ENCODE results near the gene UBA6. TPM values are rescaled to one million over a fixed set of nuclear protein-coding genes. Genes with fewer than 3 reads are reported as not detected.

Gene UBA6
- total RNA-seq, 4 donors from 2014 or later, result 49.4 to 81.9 (median 56.3) TPM

- no peak for TF ChIP-seq POLR2AphosphoS5 (IDR thresholded peaks at IDR 0.05)
- TF ChIP-seq POLR2A (IDR thresholded peaks at IDR 0.05), result no peak
- no peak for TF ChIP-seq CTCF (IDR thresholded peaks at IDR 0.05)
- TF ChIP-seq EP300 (IDR thresholded peaks at IDR 0.05), result no peak
- H3K4me1 ChIP-seq, result peaks cover 3% of the 10 kb centered on the region
- DNase-seq (ENCODE audit: low spot score in 2 of 2), result no peak
- no peaks in the 10 kb centered on the region for H3K9me3 ChIP-seq
- H3K27me3 ChIP-seq, result no peaks in the 10 kb centered on the region
- peaks cover 9% of the 10 kb centered on the region for H3K36me3 ChIP-seq
- 69% methylated on average over 2 of the region's 3 CpGs for WGBS
- no peak overlapping the region for H3K27ac ChIP-seq
- H3K4me3 ChIP-seq, result no peak overlapping the region
Measured at GRCh38 chr4:67719953-67720617, 19.1 kb upstream of the UBA6 start.

DNA sequence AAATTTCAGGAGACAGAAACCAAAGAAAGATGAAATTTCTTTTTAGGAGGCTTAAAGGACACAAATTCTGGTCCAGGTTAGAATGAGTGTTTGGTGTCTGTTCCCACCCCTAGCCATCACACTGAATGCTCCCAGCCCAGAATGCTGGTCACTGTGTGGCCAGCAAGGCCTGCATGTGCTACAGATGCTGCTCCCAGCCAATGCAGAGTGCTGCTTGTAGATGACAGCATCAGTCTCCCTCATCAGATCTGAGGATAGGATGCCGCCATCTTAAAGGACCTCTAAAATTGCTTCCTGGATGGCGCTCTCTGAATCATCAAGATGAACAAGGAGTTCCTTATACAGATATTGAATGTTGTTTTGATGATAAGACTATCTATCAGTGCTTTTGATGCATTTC, 17.9 kb upstream of the UBA6 start:
- TF ChIP-seq POLR2AphosphoS5 (IDR thresholded peaks at IDR 0.05), result no peak
- no peak for TF ChIP-seq POLR2A (IDR thresholded peaks at IDR 0.05)
- TF ChIP-seq CTCF (IDR thresholded peaks at IDR 0.05), result no peak
- no peak for TF ChIP-seq EP300 (IDR thresholded peaks at IDR 0.05)
- DNase-seq (ENCODE audit: low spot score in 2 of 2), result no peak
- H3K9me3 ChIP-seq, result no peaks in the 10 kb centered on the region
- H3K36me3 ChIP-seq, result peaks cover 9% of the 10 kb centered on the region
- H3K4me1 ChIP-seq, result peaks cover 1% of the 10 kb centered on the region
- 94% methylated on average over 2 of the region's 2 CpGs for WGBS
- no peak overlapping the region for H3K4me3 ChIP-seq
- no peaks in the 10 kb centered on the region for H3K27me3 ChIP-seq
- no peak overlapping the region for H3K27ac ChIP-seq

GRCh38 chr4:67717586-67717985, 16.6 kb upstream of the UBA6 start:
- no peak for DNase-seq (ENCODE audit: low spot score in 2 of 2)
- no peaks in the 10 kb centered on the region for H3K27me3 ChIP-seq
- TF ChIP-seq POLR2AphosphoS5 (IDR thresholded peaks at IDR 0.05) (no peak), EP300 (IDR thresholded peaks at IDR 0.05) (no peak), POLR2A (IDR thresholded peaks at IDR 0.05) (no peak), CTCF (IDR thresholded peaks at IDR 0.05) (no peak)
- peaks cover 9% of the 10 kb centered on the region for H3K36me3 ChIP-seq
- no peak overlapping the region for H3K27ac ChIP-seq
- H3K4me1 ChIP-seq, result peaks cover 12% of the 10 kb centered on the region
- H3K4me3 ChIP-seq, result no peak overlapping the region
- 96% methylated on average over 2 of the region's 2 CpGs for WGBS
- no peaks in the 10 kb centered on the region for H3K9me3 ChIP-seq

DNA sequence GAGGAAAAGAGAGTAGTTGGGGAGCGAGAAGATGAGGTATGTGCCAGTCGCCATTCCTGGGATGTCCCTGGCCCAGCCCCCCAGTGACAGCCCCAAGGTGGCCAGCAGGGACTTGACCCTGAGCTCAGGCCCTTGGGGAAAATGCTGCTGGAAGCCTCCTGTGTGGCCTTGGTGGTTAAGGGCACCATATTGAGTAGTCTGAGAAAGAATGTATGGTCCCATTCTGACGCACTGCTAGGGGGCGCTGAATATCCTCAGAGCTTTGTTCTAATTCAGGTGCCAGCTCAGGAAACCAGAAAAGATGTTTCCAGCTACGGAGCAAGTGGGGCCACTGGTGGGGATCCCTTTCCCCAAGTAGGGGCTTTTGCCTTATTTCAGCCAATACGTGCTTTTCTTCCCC, 14.0 kb upstream of the UBA6 start:
- TF ChIP-seq POLR2AphosphoS5 (IDR thresholded peaks at IDR 0.05), result no peak
- TF ChIP-seq CTCF (IDR thresholded peaks at IDR 0.05), result no peak
- TF ChIP-seq EP300 (IDR thresholded peaks at IDR 0.05), result no peak
- no peak for TF ChIP-seq POLR2A (IDR thresholded peaks at IDR 0.05)
- H3K27ac ChIP-seq, result no peak overlapping the region
- WGBS, result 90% methylated on average over 6 of the region's 6 CpGs
- DNase-seq (ENCODE audit: low spot score in 2 of 2), result no peak
- peaks cover 22% of the 10 kb centered on the region for H3K4me1 ChIP-seq
- H3K27me3 ChIP-seq, result no peaks in the 10 kb centered on the region
- no peak overlapping the region for H3K4me3 ChIP-seq
- no peaks in the 10 kb centered on the region for H3K36me3 ChIP-seq
- no peaks in the 10 kb centered on the region for H3K9me3 ChIP-seq

DNA sequence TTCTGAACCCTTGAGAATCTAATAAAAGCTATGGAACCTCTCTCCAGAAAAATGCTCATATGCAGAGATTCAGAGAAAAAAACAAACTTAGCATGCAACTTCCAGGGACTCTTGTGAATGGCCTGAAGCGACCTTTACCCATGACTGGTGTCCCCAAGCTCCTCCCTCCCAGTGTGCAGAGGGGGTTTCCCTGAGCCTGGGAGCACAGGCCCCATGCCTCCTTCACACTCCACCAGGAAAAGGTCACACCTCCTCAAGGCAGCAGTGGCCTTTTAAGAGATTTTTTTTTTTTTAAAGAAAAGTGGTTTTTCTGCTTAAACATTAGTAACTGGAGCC, 13.3 kb upstream of the UBA6 start:
- no peaks in the 10 kb centered on the region for H3K27me3 ChIP-seq
- TF ChIP-seq EP300 (IDR thresholded peaks at IDR 0.05) (no peak), POLR2AphosphoS5 (IDR thresholded peaks at IDR 0.05) (no peak)
- no peaks in the 10 kb centered on the region for H3K36me3 ChIP-seq
- peaks cover 22% of the 10 kb centered on the region for H3K4me1 ChIP-seq
- 79% methylated on average over 1 of the region's 1 CpG for WGBS
- DNase-seq (ENCODE audit: low spot score in 2 of 2), result no peak
- H3K9me3 ChIP-seq, result no peaks in the 10 kb centered on the region
- no peak overlapping the region for H3K27ac ChIP-seq
- H3K4me3 ChIP-seq, result no peak overlapping the region

Measured in suprapubic skin (tissue), 4 donors.